Erythroblast (primary cell): ENCODE data around the gene LRRC63.

ENCODE experiments used
- GATA1 ChIP-seq: IDR thresholded peaks from 2 replicates; pipeline ENCODE4 v1.6.1; 2011; ENCODE audit warnings: low read depth, mild to moderate bottlenecking, control low read depth, low read length, moderate library complexity
- POLR2A ChIP-seq: IDR thresholded peaks from 2 replicates; pipeline ENCODE4 v1.6.1; 2011; ENCODE audit warnings: mild to moderate bottlenecking, low read length

- TF ChIP-seq GATA1: no peak
- TF ChIP-seq POLR2A: no peak
Observed at GRCh38 chr13:46211116-46211482, 629 bp upstream of the LRRC63 start.
